WTC11 (cell line): ENCODE data around the gene KLF2. TPM values are rescaled to one million over a fixed set of nuclear protein-coding genes. Genes with fewer than 3 reads are reported as not detected.

ENCODE experiments used
- ATAC-seq: fragments of 200-7000 bp; cut with Tn5 transposase; 2 replicates; pipeline ENCODE4 v1.10.0; 2021; ENCODE audit warnings: mild to moderate bottlenecking, moderate library complexity
- CTCF ChIA-PET: fragments of 300-600 bp; sonication (Branson Sonifier 250); formaldehyde crosslinking; loops from one replicate; lab custom pipeline; 2021; ENCODE audit warnings: antibody characterized with exemption; lab: Charles Lee
- POLR2A ChIA-PET: fragments of 350-600 bp; sonication (Branson Sonifier 250); formaldehyde crosslinking; loops from one replicate; lab custom pipeline; 2021; ENCODE audit warnings: antibody characterized with exemption; lab: Charles Lee
- DNase-seq: peaks from one replicate; pipeline ENCODE4 v3.0.0; 2021; ENCODE audit warnings: low spot score
- H3K27ac Mint-ChIP-seq: 2 replicates; pipeline ENCODE4 v1.8.0; 2021; ENCODE audit warnings: mixed read lengths
- H3K27me3 Mint-ChIP-seq: 2 replicates; pipeline ENCODE4 v1.8.0; 2021; ENCODE audit warnings: low read depth, mild to moderate bottlenecking, moderate library complexity, mixed read lengths
- H3K36me3 Mint-ChIP-seq: 2 replicates; pipeline ENCODE4 v1.8.0; 2021; ENCODE audit warnings: mixed read lengths
- H3K4me1 Mint-ChIP-seq: 2 replicates; pipeline ENCODE4 v1.8.0; 2022; ENCODE audit warnings: mixed read lengths
- H3K4me3 Mint-ChIP-seq: 2 replicates; pipeline ENCODE4 v1.8.0; 2021; ENCODE audit warnings: mild to moderate bottlenecking, moderate library complexity, mixed read lengths
- H3K9me3 Mint-ChIP-seq: 2 replicates; pipeline ENCODE4 v1.8.0; 2021; ENCODE audit warnings: mixed read lengths
- CREM ChIP-seq: sonication (generic); formaldehyde crosslinking; IDR thresholded peaks from 2 replicates; pipeline ENCODE4 v1.8.1; 2022; ENCODE audit warnings: mild to moderate bottlenecking, missing genetic modification reagents, moderate library complexity
- E2F4 ChIP-seq: sonication (generic); formaldehyde crosslinking; IDR thresholded peaks from 2 replicates; pipeline ENCODE4 v1.8.1; 2022; ENCODE audit warnings: low read depth, mild to moderate bottlenecking, moderate library complexity, missing genetic modification reagents, borderline replicate concordance
- FOXP1 ChIP-seq: sonication (generic); formaldehyde crosslinking; IDR thresholded peaks from 2 replicates; pipeline ENCODE4 v1.8.0; 2022; ENCODE audit warnings: missing genetic modification reagents, mild to moderate bottlenecking, moderate library complexity, borderline replicate concordance
- JAZF1 ChIP-seq: fragments of 250-450 bp; sonication (Bioruptor Pico); IDR thresholded peaks from 2 replicates; pipeline ENCODE4 v1.9.0; 2021; ENCODE audit warnings: moderate library complexity, mild to moderate bottlenecking, inconsistent platforms
- NFE2L1 ChIP-seq: sonication (generic); formaldehyde crosslinking; IDR thresholded peaks from 2 replicates; pipeline ENCODE4 v1.8.1; 2023; ENCODE audit warnings: missing genetic modification reagents
- NR1H2 ChIP-seq: sonication (generic); formaldehyde crosslinking; IDR thresholded peaks from 2 replicates; pipeline ENCODE4 v1.9.0; 2021; ENCODE audit warnings: mild to moderate bottlenecking, moderate library complexity, missing genetic modification reagents
- SOX15 ChIP-seq: fragments of 250-450 bp; sonication (Bioruptor Pico); IDR thresholded peaks from 2 replicates; pipeline ENCODE4 v1.9.0; 2021; ENCODE audit warnings: mild to moderate bottlenecking
- TEAD4 ChIP-seq: sonication (generic); formaldehyde crosslinking; IDR thresholded peaks from 2 replicates; pipeline ENCODE4 v1.8.0; 2022; ENCODE audit warnings: mild to moderate bottlenecking, missing genetic modification reagents
- TP53 ChIP-seq: sonication (generic); formaldehyde crosslinking; IDR thresholded peaks from 2 replicates; pipeline ENCODE4 v1.8.1; 2023; ENCODE audit warnings: mild to moderate bottlenecking, missing genetic modification reagents
- ZNF317 ChIP-seq: sonication (generic); formaldehyde crosslinking; IDR thresholded peaks from 2 replicates; pipeline ENCODE4 v1.8.1; 2023; ENCODE audit warnings: low read depth, mild to moderate bottlenecking, moderate library complexity, missing genetic modification reagents, borderline replicate concordance
- ZNF416 ChIP-seq: fragments of 250-450 bp; sonication (Bioruptor Pico); IDR thresholded peaks from 2 replicates; pipeline ENCODE4 v1.9.0; 2021; ENCODE audit warnings: mild to moderate bottlenecking, inconsistent platforms
- ZNF423 ChIP-seq: fragments of 250-450 bp; sonication (Bioruptor Pico); IDR thresholded peaks from 2 replicates; pipeline ENCODE4 v2.1.2; 2022; ENCODE audit warnings: mild to moderate bottlenecking, moderate library complexity
- total RNA-seq: library from RNA; stranded (reverse); gene quantifications from 3 replicates; pipeline ENCODE4 v1.2.3, GENCODE V29; 2021
- TF ChIP-seq, protein P1 (sequence below): sonication (generic); formaldehyde crosslinking; IDR thresholded peaks from 2 replicates; pipeline ENCODE4 v1.8.1; 2023; ENCODE audit warnings: mild to moderate bottlenecking, missing genetic modification reagents, borderline replicate concordance
- TF ChIP-seq, protein P2 (sequence below): sonication (generic); formaldehyde crosslinking; IDR thresholded peaks from 2 replicates; pipeline ENCODE4 v1.8.1; 2022; ENCODE audit warnings: mild to moderate bottlenecking, missing genetic modification reagents, moderate library complexity, borderline replicate concordance
- TF ChIP-seq, protein P3 (sequence below): fragments of 250-450 bp; sonication (Bioruptor Pico); conservative IDR thresholded peaks from 2 replicates; pipeline ENCODE4 v1.9.0; 2021; ENCODE audit warnings: mild to moderate bottlenecking
- TF ChIP-seq, protein P4 (sequence below): sonication (generic); formaldehyde crosslinking; IDR thresholded peaks from 2 replicates; pipeline ENCODE4 v1.8.1; 2023; ENCODE audit warnings: mild to moderate bottlenecking, missing genetic modification reagents, moderate library complexity
- TF ChIP-seq, protein P5 (sequence below): sonication (generic); formaldehyde crosslinking; IDR thresholded peaks from 2 replicates; pipeline ENCODE4 v1.8.1; 2023; ENCODE audit warnings: mild to moderate bottlenecking, missing genetic modification reagents, moderate library complexity

KLF2 gene
- total RNA-seq, 1 experiment from 2014 or later = 1.1 TPM

GRCh38 chr19:16375936-16376185, 51.2 kb downstream of the KLF2 start:
- TF ChIP-seq, protein P1, sequence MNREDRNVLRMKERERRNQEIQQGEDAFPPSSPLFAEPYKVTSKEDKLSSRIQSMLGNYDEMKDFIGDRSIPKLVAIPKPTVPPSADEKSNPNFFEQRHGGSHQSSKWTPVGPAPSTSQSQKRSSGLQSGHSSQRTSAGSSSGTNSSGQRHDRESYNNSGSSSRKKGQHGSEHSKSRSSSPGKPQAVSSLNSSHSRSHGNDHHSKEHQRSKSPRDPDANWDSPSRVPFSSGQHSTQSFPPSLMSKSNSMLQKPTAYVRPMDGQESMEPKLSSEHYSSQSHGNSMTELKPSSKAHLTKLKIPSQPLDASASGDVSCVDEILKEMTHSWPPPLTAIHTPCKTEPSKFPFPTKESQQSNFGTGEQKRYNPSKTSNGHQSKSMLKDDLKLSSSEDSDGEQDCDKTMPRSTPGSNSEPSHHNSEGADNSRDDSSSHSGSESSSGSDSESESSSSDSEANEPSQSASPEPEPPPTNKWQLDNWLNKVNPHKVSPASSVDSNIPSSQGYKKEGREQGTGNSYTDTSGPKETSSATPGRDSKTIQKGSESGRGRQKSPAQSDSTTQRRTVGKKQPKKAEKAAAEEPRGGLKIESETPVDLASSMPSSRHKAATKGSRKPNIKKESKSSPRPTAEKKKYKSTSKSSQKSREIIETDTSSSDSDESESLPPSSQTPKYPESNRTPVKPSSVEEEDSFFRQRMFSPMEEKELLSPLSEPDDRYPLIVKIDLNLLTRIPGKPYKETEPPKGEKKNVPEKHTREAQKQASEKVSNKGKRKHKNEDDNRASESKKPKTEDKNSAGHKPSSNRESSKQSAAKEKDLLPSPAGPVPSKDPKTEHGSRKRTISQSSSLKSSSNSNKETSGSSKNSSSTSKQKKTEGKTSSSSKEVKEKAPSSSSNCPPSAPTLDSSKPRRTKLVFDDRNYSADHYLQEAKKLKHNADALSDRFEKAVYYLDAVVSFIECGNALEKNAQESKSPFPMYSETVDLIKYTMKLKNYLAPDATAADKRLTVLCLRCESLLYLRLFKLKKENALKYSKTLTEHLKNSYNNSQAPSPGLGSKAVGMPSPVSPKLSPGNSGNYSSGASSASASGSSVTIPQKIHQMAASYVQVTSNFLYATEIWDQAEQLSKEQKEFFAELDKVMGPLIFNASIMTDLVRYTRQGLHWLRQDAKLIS (CRISPR knock-in tag) = no peak
- TF ChIP-seq, protein P2, sequence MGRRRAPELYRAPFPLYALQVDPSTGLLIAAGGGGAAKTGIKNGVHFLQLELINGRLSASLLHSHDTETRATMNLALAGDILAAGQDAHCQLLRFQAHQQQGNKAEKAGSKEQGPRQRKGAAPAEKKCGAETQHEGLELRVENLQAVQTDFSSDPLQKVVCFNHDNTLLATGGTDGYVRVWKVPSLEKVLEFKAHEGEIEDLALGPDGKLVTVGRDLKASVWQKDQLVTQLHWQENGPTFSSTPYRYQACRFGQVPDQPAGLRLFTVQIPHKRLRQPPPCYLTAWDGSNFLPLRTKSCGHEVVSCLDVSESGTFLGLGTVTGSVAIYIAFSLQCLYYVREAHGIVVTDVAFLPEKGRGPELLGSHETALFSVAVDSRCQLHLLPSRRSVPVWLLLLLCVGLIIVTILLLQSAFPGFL (CRISPR knock-in tag) = no peak
- no peak for TF ChIP-seq E2F4 (CRISPR knock-in tag)
- Mint-ChIP-seq H3K27ac (peak overlapping the region; percentile 53; the same call in 1 of the 2 replicates), H3K27me3 (no peaks in the 10 kb centered on the region), H3K9me3 (no peaks in the 10 kb centered on the region), H3K36me3 (peaks cover 29% of the 10 kb centered on the region), H3K4me1 (peaks cover 5% of the 10 kb centered on the region; the same call in 1 of the 2 replicates), H3K4me3 (no peak overlapping the region)
- POLR2A ChIA-PET = no interaction called here
- DNase-seq = no peak
- ATAC-seq = no peak
- CTCF ChIA-PET = interaction anchor here (0.9 to 2.9 kb wide), 13 partner anchors 9 to 212 kb away, joined by 3 to 33 read pairs (median 5); no protein-coding TSS in a partner anchor

- Mint-ChIP-seq H3K36me3 (peaks cover 29% of the 10 kb centered on the region), H3K4me3 (no peak overlapping the region), H3K27me3 (no peaks in the 10 kb centered on the region), H3K9me3 (no peaks in the 10 kb centered on the region), H3K27ac (peak overlapping the region; percentile 53; the same call in 1 of the 2 replicates), H3K4me1 (peaks cover 1% of the 10 kb centered on the region; the same call in 1 of the 2 replicates)
- POLR2A ChIA-PET = no interaction called here
- CTCF ChIA-PET = interaction anchor here (0.6 to 2.9 kb wide), 33 partner anchors 10 to 233 kb away, joined by 3 to 33 read pairs (median 4); partner anchors contain the start of genes HSH2D and KLF2
- DNase-seq (no peak), ATAC-seq (no peak)
- TF ChIP-seq ZNF317 (CRISPR knock-in tag) = no peak
- TF ChIP-seq ZNF416 (CRISPR knock-in tag) = no peak
- TF ChIP-seq, protein P2 (CRISPR knock-in tag) = no peak
- TF ChIP-seq, protein P3, sequence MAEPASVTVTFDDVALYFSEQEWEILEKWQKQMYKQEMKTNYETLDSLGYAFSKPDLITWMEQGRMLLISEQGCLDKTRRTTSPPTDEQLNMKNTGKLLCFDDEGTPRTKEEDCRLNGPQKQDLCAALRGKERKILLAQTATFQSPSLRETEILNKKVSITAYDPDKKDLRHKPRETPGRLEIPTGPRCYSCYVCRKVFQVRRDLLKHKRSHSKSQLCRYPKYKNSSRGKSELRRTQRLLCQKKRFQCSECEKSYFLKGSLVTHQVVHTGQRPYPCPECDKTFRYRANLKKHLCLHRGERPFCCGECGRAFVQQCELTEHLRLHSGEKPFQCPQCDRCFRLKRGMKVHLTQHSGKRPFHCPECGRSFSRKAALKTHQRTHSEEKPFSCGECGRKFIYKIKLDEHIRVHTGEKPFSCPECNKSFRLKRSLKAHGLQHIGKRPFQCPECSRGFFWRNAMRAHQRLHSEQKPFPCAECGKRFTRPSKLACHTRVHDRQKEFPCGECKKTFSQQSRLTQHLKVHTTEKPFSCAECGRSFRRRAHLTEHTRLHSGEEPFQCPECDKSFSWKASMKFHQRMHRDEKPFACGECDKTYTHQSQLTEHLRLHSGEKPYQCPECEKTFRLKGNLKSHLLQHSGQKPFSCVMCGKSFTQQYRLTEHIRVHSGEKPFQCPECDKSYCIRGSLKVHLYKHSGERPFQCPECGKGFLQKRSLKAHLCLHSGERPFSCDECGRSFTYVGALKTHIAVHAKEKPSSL (CRISPR knock-in tag) = no peak
- TF ChIP-seq, protein P1 (CRISPR knock-in tag) = no peak
- TF ChIP-seq FOXP1 (CRISPR knock-in tag) = no peak
- TF ChIP-seq, protein P4, sequence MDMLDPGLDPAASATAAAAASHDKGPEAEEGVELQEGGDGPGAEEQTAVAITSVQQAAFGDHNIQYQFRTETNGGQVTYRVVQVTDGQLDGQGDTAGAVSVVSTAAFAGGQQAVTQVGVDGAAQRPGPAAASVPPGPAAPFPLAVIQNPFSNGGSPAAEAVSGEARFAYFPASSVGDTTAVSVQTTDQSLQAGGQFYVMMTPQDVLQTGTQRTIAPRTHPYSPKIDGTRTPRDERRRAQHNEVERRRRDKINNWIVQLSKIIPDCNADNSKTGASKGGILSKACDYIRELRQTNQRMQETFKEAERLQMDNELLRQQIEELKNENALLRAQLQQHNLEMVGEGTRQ (CRISPR knock-in tag) = no peak
- TF ChIP-seq SOX15 (CRISPR knock-in tag) = no peak
- TF ChIP-seq, protein P5, sequence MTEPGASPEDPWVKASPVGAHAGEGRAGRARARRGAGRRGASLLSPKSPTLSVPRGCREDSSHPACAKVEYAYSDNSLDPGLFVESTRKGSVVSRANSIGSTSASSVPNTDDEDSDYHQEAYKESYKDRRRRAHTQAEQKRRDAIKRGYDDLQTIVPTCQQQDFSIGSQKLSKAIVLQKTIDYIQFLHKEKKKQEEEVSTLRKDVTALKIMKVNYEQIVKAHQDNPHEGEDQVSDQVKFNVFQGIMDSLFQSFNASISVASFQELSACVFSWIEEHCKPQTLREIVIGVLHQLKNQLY (CRISPR knock-in tag) = no peak
- TF ChIP-seq JAZF1 (CRISPR knock-in tag) = no peak
- TF ChIP-seq NFE2L1 (CRISPR knock-in tag) = no peak
- no peak for TF ChIP-seq TEAD4 (CRISPR knock-in tag)
- TF ChIP-seq TP53 (CRISPR knock-in tag) = no peak
- TF ChIP-seq ZNF423 (CRISPR knock-in tag) = no peak
- no peak for TF ChIP-seq NR1H2 (CRISPR knock-in tag)
- no peak for TF ChIP-seq CREM (CRISPR knock-in tag)
Observed at GRCh38 chr19:16376241-16376640, 51.6 kb downstream of the KLF2 start.
